Adipocyte (in vitro differentiated cells): ENCODE results near the gene ACER1.
A peak's percentile ranks its signal among the peaks of the same experiment; 100 is the strongest.

ENCODE experiments used
- DNase-seq: peaks from one replicate; pipeline ENCODE4 v3.0.0-alpha.2; 2015; ENCODE audit warnings: low read depth
- H3K27me3 ChIP-seq: replicated peaks from 2 replicates; pipeline ENCODE4 v1.7.0; 2013; ENCODE audit warnings: mild to moderate bottlenecking, low read length, moderate library complexity; ENCODE audit not compliant: control insufficient read depth, insufficient read depth
- H3K36me3 ChIP-seq: 2 replicates; pipeline ENCODE4 v1.7.0; 2013; ENCODE audit warnings: low read length, mild to moderate bottlenecking, moderate library complexity; ENCODE audit not compliant: control insufficient read depth, insufficient read depth, severe bottlenecking
- H3K4me1 ChIP-seq: 2 replicates; pipeline ENCODE4 v1.7.0; 2013; ENCODE audit warnings: mild to moderate bottlenecking, low read length, moderate library complexity; ENCODE audit not compliant: control insufficient read depth, insufficient read depth
- H3K4me3 ChIP-seq: 2 replicates; pipeline ENCODE4 v1.7.0; 2013; ENCODE audit warnings: mild to moderate bottlenecking, low read length, moderate library complexity
- H3K9ac ChIP-seq: 2 replicates; pipeline ENCODE4 v1.7.0; 2013; ENCODE audit warnings: mild to moderate bottlenecking, low read length, moderate library complexity
- H3K9me3 ChIP-seq: 2 replicates; pipeline ENCODE4 v1.7.0; 2013; ENCODE audit warnings: mild to moderate bottlenecking, low read length, moderate library complexity; ENCODE audit not compliant: control insufficient read depth

The ACER1 gene

GRCh38 chr19:6333439-6333838 is at the start of gene ACER1:
Gene ACER1 (minus strand): TSS chr19:6333612. CDS start chr19:6333551, 61 bp downstream.
- Histone ChIP-seq H3K27me3 (peaks cover 27% of the 10 kb centered on the region), H3K9me3 (no peaks in the 10 kb centered on the region), H3K9ac (no peak within 1 kb of the TSS), H3K36me3 (no peaks in the 10 kb centered on the region), H3K4me3 (no peak within 1 kb of the TSS), H3K4me1 (no peaks in the 10 kb centered on the region)
- DNase-seq: no peak

GRCh38 chr19:6383188-6383587 is 49.8 kb upstream of the ACER1 start:
- Histone ChIP-seq H3K36me3 (peaks cover 79% of the 10 kb centered on the region), H3K4me3 (no peak overlapping the region), H3K9me3 (no peaks in the 10 kb centered on the region), H3K27me3 (no peaks in the 10 kb centered on the region), H3K4me1 (no peaks in the 10 kb centered on the region), H3K9ac (no peak overlapping the region)
- no peak for DNase-seq

GRCh38 chr19:6381030-6381750 is 47.8 kb upstream of the ACER1 start:
- peaks cover 11% of the 10 kb centered on the region for H3K4me1 ChIP-seq
- no peaks in the 10 kb centered on the region for H3K27me3 ChIP-seq
- H3K36me3 ChIP-seq: peaks cover 60% of the 10 kb centered on the region
- DNase-seq: no peak
- H3K9ac ChIP-seq: no peak overlapping the region
- no peak overlapping the region for H3K4me3 ChIP-seq
- no peaks in the 10 kb centered on the region for H3K9me3 ChIP-seq

- no peaks in the 10 kb centered on the region for H3K9me3 ChIP-seq
- H3K4me1 ChIP-seq: peaks cover 11% of the 10 kb centered on the region
- no peak overlapping the region for H3K9ac ChIP-seq
- no peaks in the 10 kb centered on the region for H3K27me3 ChIP-seq
- DNase-seq: no peak
- H3K36me3 ChIP-seq: peaks cover 50% of the 10 kb centered on the region
- no peak overlapping the region for H3K4me3 ChIP-seq
These were observed 46.3 kb upstream of the ACER1 start for GRCh38 chr19:6379744-6380143.

- Histone ChIP-seq H3K4me3 (no peak overlapping the region), H3K9ac (no peak overlapping the region), H3K4me1 (peaks cover 19% of the 10 kb centered on the region), H3K9me3 (no peaks in the 10 kb centered on the region), H3K27me3 (no peaks in the 10 kb centered on the region), H3K36me3 (peaks cover 44% of the 10 kb centered on the region)
- no peak for DNase-seq
These were observed 45.1 kb upstream of the ACER1 start for GRCh38 chr19:6378486-6378885.

- peaks cover 40% of the 10 kb centered on the region for H3K36me3 ChIP-seq
- no peak overlapping the region for H3K9ac ChIP-seq
- peaks cover 19% of the 10 kb centered on the region for H3K4me1 ChIP-seq
- H3K4me3 ChIP-seq: no peak overlapping the region
- no peaks in the 10 kb centered on the region for H3K9me3 ChIP-seq
- peak; percentile 71 for DNase-seq
- no peaks in the 10 kb centered on the region for H3K27me3 ChIP-seq
These were observed 44.6 kb upstream of the ACER1 start for GRCh38 chr19:6378041-6378440.

- Histone ChIP-seq H3K4me1 (peaks cover 19% of the 10 kb centered on the region), H3K4me3 (no peak overlapping the region), H3K27me3 (no peaks in the 10 kb centered on the region), H3K9me3 (no peaks in the 10 kb centered on the region), H3K36me3 (peaks cover 28% of the 10 kb centered on the region), H3K9ac (peak overlapping the region; percentile 49)
- peak; percentile 11 for DNase-seq
These were observed 43.2 kb upstream of the ACER1 start for GRCh38 chr19:6376512-6377190.

GRCh38 chr19:6375411-6376010 is 42.1 kb upstream of the ACER1 start, which contains the start of gene PSPN:
Gene PSPN (minus strand): TSS chr19:6375933. CDS start chr19:6375849, 84 bp downstream.
- Histone ChIP-seq H3K9me3 (no peaks in the 10 kb centered on the region), H3K4me3 (no peak within 1 kb of the TSS), H3K36me3 (peaks cover 16% of the 10 kb centered on the region), H3K9ac (peak within 1 kb of the TSS; percentile 49), H3K27me3 (no peaks in the 10 kb centered on the region), H3K4me1 (peaks cover 19% of the 10 kb centered on the region)
- DNase-seq: no peak

- no peaks in the 10 kb centered on the region for H3K9me3 ChIP-seq
- no peak overlapping the region for H3K4me3 ChIP-seq
- no peaks in the 10 kb centered on the region for H3K27me3 ChIP-seq
- H3K4me1 ChIP-seq: peaks cover 19% of the 10 kb centered on the region
- no peak overlapping the region for H3K9ac ChIP-seq
- no peak for DNase-seq
- peaks cover 10% of the 10 kb centered on the region for H3K36me3 ChIP-seq
These were observed 41.4 kb upstream of the ACER1 start for GRCh38 chr19:6374711-6375410.

GRCh38 chr19:6374161-6374709 is 40.8 kb upstream of the ACER1 start:
- no peaks in the 10 kb centered on the region for H3K27me3 ChIP-seq
- H3K4me3 ChIP-seq: peak overlapping the region; percentile 73
- DNase-seq: no peak
- peaks cover 4% of the 10 kb centered on the region for H3K36me3 ChIP-seq
- peaks cover 19% of the 10 kb centered on the region for H3K4me1 ChIP-seq
- H3K9ac ChIP-seq: peak overlapping the region; percentile 67
- no peaks in the 10 kb centered on the region for H3K9me3 ChIP-seq

GRCh38 chr19:6373813-6374108 is 40.3 kb upstream of the ACER1 start:
- no peak for DNase-seq

More at GRCh38 chr19:6373813-6374108, 40.3 kb upstream of the ACER1 start:
- Histone ChIP-seq H3K9ac (peak overlapping the region; percentile 67), H3K4me3 (peak overlapping the region; percentile 73), H3K27me3 (no peaks in the 10 kb centered on the region), H3K36me3 (peaks cover 4% of the 10 kb centered on the region), H3K4me1 (peaks cover 19% of the 10 kb centered on the region), H3K9me3 (no peaks in the 10 kb centered on the region)
